Measurements from ENCODE around the gene ZCCHC24.
"Not testable (repeated sequence)": the region's sequence is repeated elsewhere in the genome, so short reads cannot be mapped to it uniquely, and the experiment has no call there.

ZCCHC24 gene

GRCh38 chr10:79340646-79341244 lies 104.7 kb downstream of the ZCCHC24 start:
- DNase-seq = no peak

GRCh38 chr10:79339266-79339665 lies 106.2 kb downstream of the ZCCHC24 start:
- DNase-seq = no peak

- not testable (repeated sequence) for DNase-seq
These were observed 107.5 kb downstream of the ZCCHC24 start for GRCh38 chr10:79337783-79338469.

- DNase-seq = no peak
These were observed 108.7 kb downstream of the ZCCHC24 start for GRCh38 chr10:79336739-79337138.

GRCh38 chr10:79336276-79336675 lies 109.1 kb downstream of the ZCCHC24 start:
- no peak for DNase-seq

- no peak for DNase-seq
These were observed 109.8 kb downstream of the ZCCHC24 start for GRCh38 chr10:79335470-79336235.

GRCh38 chr10:79335094-79335469 lies 110.3 kb downstream of the ZCCHC24 start:
- DNase-seq = no peak

GRCh38 chr10:79334573-79334972 lies 110.9 kb downstream of the ZCCHC24 start:
- no peak for DNase-seq

GRCh38 chr10:79333513-79333912 lies 111.9 kb downstream of the ZCCHC24 start:
- no peak for DNase-seq

GRCh38 chr10:79332610-79333315 lies 112.7 kb downstream of the ZCCHC24 start:
- DNase-seq = not testable (repeated sequence)
